HTERT RPE-1 (cell line): Measurements from ENCODE around the gene MKNK1.

Experiments
- in situ Hi-C: fragments of 300-500 bp; cut with MboI; formaldehyde crosslinking; loops from 4 replicates; pipeline ENCODE4 v1.14.3; 2020; ENCODE audit warnings: low sequenced_read_pairs

Gene MKNK1

DNA sequence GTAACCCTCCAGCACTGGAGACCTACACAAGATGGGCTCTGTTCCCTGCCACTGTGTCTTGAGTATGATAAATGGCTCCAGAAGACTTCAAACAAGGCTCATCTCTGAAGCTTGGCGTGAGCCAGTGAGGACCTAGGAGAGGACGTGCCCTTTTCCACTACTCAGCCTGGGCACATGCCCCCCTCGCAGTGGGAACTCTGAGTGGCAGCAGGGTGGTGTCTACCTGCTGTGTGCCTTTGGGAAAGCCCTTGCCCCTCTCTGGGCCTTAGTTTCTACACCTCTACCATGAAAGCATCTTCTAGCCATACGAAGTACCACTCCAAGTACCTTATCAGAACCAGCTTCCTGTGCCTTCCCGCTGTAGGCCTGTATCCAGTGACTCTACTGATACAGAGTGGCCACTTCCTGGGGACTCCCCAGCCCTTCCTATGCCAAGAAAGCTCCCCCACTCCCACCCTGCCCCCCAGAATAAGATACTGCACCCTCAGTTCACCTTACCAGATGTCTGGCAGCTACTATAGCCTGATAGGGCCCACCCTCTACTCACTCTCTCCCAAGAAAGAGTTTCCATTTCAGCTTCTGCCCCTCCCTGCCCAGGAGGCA is 15.7 kb upstream of the MKNK1 start:
- in situ Hi-C loops: no loop called here

DNA sequence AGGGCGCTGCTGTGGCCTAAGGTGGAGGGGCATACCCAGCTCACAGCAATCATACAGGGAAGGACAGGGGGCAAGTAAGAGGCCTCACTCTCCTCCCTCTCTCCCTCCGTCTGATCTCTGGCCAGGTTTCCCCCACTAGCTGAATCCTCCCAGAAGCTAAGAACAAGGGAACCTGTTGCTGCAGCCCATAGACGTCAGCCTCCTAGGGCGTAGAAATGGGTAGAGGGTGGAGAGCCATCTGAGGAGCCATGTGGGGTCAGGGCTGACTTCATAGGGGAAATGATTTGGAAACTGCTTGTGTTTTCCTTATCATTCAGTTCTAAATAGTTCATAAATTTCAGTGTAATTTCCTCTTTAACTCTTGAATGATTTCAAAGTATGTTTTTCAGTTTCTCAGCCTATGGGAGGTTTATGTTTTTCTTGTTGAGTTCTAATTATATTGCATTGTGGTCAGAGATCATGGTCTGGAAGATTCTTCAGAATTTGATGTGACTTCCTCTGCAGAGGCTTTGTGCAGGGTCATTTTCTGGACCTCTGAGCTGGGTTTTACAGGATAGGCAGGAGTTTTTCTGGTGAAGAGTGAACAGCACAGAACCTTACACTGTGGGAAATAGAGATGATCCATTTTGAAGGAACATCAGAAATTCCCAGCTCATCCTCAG is 14.8 kb upstream of the MKNK1 start:
- in situ Hi-C loops: no loop called here

DNA sequence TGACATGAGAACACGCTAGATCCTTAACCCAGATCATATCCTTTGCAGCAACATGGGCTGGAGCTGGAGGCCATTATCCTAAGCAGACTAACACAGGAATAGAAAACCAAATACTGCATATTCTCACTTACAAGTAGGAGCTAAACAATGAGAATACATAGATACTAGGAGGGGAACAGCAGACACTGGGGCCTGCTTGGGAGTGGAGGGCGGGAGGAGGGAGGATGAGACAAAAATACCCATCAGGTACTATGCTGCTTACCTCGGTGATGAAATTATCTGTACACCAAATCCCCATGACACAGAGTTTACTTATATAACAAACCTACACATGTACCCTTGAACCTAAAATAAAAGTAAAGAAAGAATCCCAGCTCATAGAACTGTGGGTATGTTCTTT is 13.8 kb upstream of the MKNK1 start:
- in situ Hi-C loops: no loop called here

DNA sequence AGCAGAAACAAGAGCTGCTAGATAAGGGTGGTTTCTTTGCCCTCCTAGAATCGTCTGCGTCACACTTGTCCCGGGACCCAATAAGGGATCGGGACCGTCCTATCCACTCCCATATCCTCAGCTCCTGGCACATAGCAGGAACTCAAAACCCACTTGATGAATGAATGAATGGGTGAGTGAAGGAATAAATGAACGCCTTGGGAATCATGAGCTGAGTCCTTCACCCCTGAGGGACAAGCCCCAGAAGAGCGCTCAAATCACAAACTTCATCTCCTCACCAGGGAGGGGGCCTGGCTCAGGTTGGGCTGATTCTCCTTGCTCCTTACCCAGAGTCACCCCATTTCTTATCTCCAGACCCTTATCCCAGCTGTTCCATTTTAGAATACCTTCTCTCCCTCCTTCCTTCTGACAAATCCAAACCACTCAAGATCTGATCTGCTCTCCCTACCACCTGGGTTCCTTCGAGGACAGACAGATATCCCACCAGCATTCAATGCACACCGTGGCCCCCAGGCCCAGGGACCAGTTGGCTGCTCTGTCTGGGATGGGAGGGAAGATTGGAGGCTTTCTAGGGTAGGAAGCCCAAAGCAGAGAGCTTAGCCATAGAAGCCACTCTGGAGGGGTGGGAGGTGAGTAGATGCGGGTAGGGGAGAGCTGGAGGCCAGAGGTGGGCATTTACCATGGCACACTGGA is 13.2 kb upstream of the MKNK1 start:
- in situ Hi-C loops: no loop called here

DNA sequence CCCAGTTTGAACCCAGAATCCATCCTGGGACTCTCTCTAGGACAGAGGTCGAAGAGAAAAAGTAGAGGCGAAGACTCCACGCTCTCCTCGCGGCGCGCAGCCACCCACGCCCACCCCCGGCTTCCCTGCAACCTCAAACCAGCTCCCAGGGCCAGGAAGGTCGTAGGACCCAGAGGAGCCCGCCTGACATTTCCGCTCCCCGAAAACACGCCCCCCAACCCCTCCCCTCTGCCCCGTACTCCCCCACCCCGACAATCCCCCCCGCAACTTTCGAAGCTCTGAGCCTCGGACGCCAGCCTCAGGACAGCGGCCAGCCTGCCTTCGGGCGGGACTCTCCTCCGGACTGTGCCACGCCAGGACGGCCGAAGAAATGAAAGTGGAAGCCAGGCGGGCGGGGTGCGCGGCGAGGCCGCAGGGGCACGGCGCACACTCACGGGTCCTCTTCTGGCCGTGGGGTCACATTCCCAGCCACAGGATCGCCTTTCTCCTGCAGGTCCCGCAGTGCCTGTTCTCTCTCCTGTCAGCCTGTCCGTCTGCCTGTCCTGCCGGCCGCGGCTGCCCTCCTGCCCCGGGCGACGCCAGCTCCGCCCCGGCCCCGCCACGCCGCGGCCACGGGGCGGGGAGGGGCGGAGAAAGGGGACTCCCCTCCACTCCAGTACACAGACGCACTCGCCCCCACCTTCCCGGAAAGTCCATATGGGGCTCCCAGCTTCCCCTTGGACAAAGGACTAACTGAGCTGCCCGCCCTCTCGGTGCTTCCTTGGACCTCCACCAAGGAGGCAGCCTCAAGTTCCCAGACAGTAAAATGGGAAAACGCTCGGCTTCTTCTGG is 12.4 kb upstream of the MKNK1 start, which contains the start of gene MOB3C:
Gene MOB3C, minus strand, starts transcription at position 535 of the 831 bp plus-strand sequence. CDS start 3,490 bp downstream, outside the sequence.
- in situ Hi-C loops: no loop called here

DNA sequence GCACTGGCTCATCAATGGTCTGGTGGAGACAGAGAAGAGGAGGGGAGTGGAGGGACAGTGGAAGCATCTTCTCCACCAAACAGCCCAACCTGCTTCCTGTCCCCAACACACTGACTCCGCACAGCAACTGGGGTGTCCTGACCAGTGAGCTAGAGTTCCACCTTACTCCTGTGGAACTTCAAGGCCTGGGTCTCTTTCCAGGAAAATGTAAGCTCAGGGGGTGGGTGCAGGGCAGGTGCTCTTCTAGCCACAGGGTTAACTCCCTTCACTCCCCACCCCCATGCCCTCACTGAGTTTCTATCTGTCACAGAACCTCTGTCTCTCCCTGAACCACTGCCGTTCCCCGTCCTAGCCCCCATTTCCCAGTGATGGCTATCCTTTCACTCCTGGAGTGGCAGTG is 11.7 kb upstream of the MKNK1 start:
- in situ Hi-C loops: no loop called here

DNA sequence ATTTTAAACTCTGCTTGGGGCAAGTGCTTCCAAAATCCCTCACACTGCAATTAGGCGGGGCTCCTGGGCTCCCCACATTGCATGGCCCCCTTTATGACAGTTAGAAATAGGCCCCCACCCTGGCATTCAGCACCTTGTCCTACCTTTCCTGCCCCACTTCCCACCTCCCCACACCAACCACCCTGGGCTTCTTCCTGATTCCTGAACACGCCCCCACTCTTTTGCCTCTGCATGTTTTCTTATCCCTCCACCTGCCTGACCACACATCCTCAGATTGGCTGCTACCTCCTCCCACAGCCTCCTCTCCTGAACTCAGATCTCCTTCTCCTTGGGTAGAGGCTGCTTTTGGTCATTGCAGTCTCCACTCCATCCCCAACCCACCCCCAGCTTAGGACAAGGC is 11.0 kb upstream of the MKNK1 start:
- in situ Hi-C loops: no loop called here

DNA sequence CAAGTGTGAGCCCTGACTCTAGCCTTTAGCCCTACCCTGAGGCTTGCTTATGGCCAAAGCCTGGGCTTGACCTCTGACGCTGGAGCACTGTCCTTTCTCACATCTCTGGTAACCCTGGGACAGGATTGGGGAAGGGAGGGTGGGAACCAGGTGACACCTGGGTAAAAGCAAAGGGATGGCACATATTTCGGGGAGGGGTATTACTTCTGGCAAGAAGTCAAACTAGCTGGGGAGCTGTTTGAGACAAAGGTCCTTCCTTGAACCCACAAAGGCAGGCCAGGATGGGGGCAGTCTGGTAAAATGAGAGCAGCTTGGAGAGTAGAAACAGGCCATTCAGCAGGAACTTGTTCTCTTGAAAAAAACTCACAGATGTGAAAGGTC is 10.5 kb upstream of the MKNK1 start:
- in situ Hi-C loops: no loop called here

DNA sequence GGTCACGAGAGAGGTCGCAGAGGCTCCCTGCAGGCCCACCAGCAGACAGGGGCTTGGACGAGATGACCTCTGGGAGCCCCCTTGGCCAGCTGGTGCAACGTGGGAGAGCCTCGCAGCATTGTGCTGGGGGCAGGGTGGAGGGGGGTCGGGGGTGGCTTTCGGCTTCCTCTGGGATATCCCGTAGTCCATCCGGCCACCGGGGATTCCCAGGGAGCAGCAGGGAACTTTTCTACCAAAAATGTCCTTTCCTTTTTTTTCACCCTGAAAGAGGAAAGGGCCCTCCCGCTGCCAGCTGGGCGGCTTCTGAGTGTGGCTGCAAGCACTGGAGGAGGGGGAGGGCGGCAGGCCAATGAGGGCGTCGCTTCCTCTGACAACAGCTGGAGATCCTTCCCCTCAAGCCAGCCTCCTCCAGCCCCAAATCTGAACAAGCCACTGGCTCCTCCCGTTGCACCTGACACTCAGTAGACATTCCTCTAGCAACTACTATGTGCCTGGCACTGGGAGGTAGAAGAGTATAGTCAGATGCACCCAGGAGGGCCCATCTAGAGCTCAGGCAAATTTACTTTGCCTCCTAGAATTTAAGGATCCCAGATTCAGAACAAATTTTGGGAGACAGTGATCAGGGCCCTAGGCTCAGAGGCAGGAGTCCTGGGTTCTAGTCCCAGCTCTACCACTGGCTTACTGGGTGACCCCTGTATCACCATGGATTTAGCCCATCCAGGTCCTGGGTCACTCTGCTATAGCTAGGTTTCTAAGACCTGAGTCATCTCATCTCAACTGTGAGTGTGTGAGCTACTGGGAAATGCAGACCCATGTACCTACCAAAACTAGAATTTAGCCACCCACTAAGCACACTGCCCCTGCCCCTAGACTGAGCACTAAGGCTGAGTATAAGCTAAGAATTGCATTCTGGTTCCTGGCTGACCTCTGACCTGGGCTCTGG is 9.9 kb upstream of the MKNK1 start:
- in situ Hi-C loops: no loop called here

DNA sequence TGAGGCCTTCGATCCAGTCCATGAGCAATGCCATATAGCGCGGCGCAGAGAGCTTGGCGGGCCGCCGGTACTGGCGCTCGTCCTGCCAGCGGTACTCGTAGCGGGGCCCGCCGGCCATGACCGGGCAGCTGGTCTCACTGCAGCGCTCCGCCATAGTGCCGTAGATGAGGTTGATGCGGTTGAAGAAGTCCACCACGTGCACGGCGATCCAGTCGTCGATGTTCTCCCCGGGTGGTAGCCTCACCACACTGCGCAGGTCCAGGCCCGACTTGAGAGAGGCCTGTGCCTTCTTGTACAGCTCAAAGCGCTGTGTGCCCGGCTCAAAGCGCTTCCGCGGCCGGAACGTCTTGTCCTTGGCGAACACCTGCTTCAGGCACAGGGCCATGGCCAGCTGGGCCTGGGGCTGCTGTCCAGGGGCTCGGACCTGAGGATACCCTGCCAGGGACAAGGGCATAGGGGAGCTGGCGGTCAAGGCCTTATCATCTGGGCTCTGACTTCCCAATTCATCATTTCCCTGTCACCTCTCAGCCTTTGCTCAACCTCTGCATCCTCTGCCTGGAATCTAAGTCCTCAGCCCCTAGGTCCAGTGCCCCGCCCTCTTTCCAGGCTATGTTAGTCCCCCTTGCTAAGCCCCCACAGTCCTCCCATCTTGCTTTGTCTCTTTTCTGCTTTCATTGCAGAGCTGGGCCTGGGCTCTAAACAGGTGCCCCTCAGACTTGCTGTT is 9.0 kb upstream of the MKNK1 start:
- in situ Hi-C loops: no loop called here

DNA sequence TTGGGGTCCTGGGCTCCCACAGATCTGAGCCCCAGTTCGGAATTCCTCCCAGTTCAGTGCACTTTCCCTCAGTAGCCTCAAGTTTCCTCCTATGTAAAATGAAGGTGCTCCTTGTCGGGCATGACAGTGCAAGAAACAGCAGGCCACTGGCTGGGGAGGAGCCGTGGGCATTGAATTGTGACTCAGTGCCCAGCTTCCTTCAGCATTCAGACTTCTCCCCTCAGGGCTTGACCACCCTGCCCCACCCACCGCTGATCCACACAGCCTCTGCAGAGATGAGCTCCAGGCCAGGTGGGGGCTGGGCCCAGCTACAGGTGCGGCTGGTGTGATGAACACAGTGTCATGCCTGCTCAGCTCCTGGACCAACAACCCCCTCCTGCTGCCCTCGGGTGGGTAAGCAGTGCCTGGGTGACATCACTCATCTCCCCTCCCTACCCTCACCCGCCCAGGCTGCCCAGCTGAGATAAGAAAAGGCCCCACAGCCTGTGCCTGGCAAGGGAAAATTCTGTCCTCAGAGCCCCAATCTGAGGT is 7.7 kb upstream of the MKNK1 start:
- in situ Hi-C loops: no loop called here

DNA sequence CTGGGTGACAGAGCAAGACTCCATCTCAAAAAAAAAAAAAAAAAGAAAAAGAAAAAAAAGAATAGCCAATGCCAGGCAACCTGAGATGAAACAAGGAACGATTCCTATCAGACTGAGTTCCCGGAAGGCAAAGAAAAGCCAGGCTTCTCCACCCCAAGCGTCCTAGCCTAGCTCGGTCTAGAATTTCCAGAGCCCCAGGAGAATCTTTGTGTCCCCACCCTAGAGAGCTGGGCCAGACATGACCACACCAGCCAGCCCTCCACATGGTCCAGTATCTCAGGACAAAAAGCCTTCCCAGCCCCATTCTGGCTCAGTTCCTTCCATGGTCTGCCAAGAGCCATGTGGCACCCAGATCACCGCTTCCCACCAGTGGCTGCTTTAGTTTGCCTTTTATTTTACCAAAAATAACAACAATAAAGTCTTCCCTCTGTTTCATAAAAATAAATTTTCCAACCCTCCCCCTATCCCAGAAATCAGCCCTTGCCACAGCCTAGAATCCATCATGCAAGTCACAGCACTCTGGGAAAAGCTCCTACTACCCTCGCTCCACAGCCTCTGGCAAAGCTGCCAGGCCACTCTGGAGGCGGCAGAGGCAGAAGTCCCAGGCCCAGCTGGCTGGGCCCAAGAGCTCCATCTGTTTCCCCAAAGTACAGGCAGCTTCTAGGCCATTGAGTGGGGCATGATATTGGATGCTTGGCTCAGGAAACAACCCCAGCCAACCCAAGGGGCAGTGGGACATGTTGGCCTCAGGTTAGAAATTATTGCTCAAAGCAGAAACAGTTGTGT is 3.5 kb upstream of the MKNK1 start:
- in situ Hi-C loops: no loop called here

DNA sequence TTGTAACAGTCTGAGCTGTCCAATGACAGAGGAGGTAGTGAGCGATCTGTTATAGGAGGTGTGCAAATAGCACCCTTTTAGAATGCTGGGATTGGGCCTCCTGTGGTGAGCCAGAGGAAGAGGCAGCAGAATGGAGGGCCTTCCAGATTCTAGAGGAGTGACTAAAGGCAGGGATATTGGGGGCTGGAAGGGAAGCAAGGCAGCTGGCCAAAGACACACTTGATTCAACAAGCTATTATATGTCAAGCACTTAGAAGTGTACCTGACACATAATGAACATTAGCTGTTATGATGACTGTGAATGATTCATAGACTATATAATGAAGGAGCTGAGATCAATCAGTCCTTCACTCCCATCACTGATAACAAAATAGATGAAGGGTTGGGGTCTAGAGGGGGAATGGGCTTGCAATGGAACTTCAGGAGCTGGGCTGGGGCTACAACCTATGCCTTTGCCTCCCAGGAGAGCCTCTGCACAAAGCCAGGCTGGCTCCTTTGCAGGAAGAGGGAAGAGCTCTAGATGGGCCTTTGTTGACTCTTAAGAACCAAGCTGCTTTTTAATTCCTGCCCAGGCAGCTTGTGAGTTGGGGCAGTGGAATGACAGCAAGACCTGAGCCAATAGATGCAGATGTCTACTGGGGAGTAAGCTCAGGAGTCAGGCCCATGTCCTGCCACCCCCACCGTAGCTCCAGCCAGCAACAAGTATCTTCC is 2.3 kb upstream of the MKNK1 start:
- in situ Hi-C loops: no loop called here

DNA sequence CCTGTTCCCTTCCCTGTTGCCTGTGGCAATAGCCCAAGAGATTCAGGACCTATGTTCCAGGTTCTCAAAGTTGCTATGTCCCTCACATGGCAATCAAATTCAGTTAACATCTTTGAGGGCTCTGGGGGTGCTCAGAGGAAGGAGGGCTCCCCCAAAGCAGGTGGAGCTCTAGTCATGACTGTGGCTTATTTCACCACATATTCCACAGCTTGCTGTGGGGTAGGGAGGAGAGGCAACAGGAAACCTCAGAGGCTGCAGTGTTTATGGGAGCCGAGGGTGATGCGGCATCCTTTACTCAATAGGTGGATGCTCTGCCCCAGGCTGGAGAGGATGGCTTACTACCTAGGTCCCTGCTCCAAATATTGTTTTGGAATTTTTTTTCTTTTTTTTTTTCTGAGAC is 1.2 kb upstream of the MKNK1 start:
- in situ Hi-C loops: no loop called here

DNA sequence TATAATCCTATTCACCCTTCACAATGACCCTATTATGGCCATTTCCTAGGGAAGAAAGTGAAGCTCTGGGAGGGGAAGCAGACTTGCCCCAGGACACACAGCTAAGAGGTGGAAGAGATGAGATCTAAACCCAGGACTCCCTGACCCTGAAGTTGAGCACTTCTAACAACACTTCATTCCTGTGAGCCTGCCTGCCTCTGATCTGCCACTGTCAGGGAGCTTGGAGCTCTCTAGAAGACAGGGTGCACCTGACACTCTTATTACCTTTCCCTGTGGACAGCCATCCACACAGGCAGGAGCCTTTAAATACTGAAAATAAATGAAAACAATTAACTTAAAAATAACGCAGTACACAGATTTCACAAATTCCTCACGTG is 599 bp downstream of the MKNK1 start:
- in situ Hi-C loops: no loop called here

DNA sequence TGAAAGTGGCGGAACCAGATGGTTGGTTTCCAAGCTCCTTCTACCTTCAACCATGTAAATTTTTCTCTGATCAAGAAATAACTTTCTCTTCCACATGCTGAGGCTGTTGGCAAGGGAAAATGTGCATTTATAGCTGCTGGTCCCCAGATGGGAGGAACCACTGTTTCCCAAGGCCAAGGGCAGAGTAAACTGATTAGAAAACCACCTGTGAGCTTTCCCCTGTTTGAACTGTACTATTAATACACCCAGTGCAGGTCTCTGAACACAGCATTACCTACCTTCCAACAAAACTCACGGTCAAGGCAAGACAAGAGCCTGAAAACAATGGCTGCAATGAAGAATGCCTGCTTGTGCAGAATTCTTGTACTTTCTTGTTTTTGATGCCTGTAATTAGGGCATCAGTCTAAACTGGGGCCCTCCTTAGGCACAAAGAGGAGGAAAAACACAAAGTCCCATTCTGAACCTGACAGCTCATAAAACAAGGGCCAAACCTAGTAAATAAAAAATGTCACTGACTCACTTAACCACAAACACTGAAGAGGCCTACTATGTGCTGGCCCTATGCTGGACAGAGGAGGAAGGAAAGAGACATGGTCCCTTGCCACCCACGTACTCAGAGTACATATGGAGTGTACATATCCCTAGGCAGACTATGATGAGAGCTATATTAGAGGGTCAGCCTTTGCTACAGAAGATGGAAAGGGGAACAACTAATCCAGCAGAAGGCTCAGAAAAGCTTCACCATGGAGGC is 2.6 kb downstream of the MKNK1 start:
- in situ Hi-C loops: no loop called here
